Body of pancreas (tissue), 4 donors: ENCODE data around the gene TRIM28. TPM values are rescaled to one million over a fixed set of nuclear protein-coding genes. Genes with fewer than 3 reads are reported as not detected.

Experiments
- ATAC-seq: fragments of 150-250 bp; one replicate; pipeline ENCODE4 v1.9.1; 2016
- DNase-seq, 4 donors: peaks; one replicate each; pipeline ENCODE4 v3.0.0-alpha.2; 2019
- H3K27ac ChIP-seq, 4 donors: fragments of 200-600 bp; sonication (generic); 1 replicate in 3 of 4; 2 replicates in 1 of 4; pipeline versions ENCODE4 v1.5.1 to v1.6.1; 2016 to 2019; ENCODE audit warnings: mild to moderate bottlenecking in 1 of 4, mixed read lengths in 1 of 4, moderate library complexity in 1 of 4
- H3K27me3 ChIP-seq, 2 donors: fragments of 200-600 bp; sonication (generic); one replicate each; pipeline ENCODE4 v1.6.0; 2016; ENCODE audit warnings: mild to moderate bottlenecking in 1 of 2
- H3K36me3 ChIP-seq, 2 donors: fragments of 200-600 bp; sonication (generic); replicated peaks in 1 of 2; 2 replicates each; pipeline ENCODE4 v1.5.1; 2016; ENCODE audit warnings: low read depth in 2 of 2; ENCODE audit not compliant: insufficient read depth in 1 of 2
- H3K4me1 ChIP-seq: fragments of 200-600 bp; sonication (generic); one replicate; pipeline ENCODE4 v1.6.0; 2016
- H3K4me3 ChIP-seq, 2 donors: fragments of 200-600 bp; sonication (generic); 1 replicate in 1 of 2; 2 replicates in 1 of 2; pipeline ENCODE4 v1.5.1; 2016 to 2019
- H3K9me3 ChIP-seq, 3 donors: fragments of 200-600 bp; sonication (generic); 1 replicate in 2 of 3; 2 replicates in 1 of 3; pipeline ENCODE4 v1.5.1; 2016
- CTCF ChIP-seq, 7 experiments: fragments of 450-650 bp in 4 of 7; fragments of 200-600 bp in 3 of 7; sonication (generic) in 3 of 7; IDR thresholded peaks; one replicate each; pipeline ENCODE4 v1.5.1; 2016 to 2019; ENCODE audit warnings: antibody characterized with exemption in 7 of 7
- POLR2A ChIP-seq, 3 donors: fragments of 450-650 bp; IDR thresholded peaks; one replicate each; pipeline ENCODE4 v1.6.1; 2016; ENCODE audit warnings: antibody characterized with exemption in 3 of 3, mild to moderate bottlenecking in 2 of 3
- WGBS, 2 donors: methylation state at CpG; one replicate each; pipeline ENCODE4 v1.1.5; 2017; 5-methylcytosine and 5-hydroxymethylcytosine counted together
- intact Hi-C: fragments of 100-400 bp; cut with DNase I; formaldehyde crosslinking; loops from one replicate; pipeline ENCODE4 v1.15.1; 2023
- total RNA-seq, 2 donors: library from RNA; depleted of rRNA; stranded (reverse); fragments of >200 nt; gene quantifications; one replicate each; pipeline ENCODE4 v1.1.0, GENCODE V29; 2016

Gene TRIM28
- total RNA-seq, 2 donors from 2014 or later = 244 to 273 TPM

- Histone ChIP-seq H3K4me3 (peak overlapping the region in 1 of 2 donors; percentile 85), H3K36me3 (peaks cover 12 to 38% of the 10 kb centered on the region in 2 donors), H3K27me3 (no peaks in the 10 kb centered on the region), H3K27ac (peak overlapping the region in 1 of 4 donors; percentile 99), H3K4me1 (peaks cover 27% of the 10 kb centered on the region), H3K9me3 (no peaks in the 10 kb centered on the region)
- ATAC-seq (no peak), DNase-seq (no peak)
- TF ChIP-seq POLR2A (IDR thresholded peaks at IDR 0.05) (no peak), CTCF (IDR thresholded peaks at IDR 0.05) (no peak)
- WGBS, 2 donors = 6 to 14% methylated on average over 1 of the region's 1 CpG
- intact Hi-C loops = no loop called here
These were observed 2.2 kb downstream of the TRIM28 start for GRCh38 chr19:58546019-58546530.

- Histone ChIP-seq H3K9me3 (no peaks in the 10 kb centered on the region), H3K4me3 (no peak overlapping the region), H3K27me3 (no peaks in the 10 kb centered on the region), H3K4me1 (peaks cover 27% of the 10 kb centered on the region), H3K27ac (no peak overlapping the region), H3K36me3 (peaks cover 12 to 43% of the 10 kb centered on the region in 2 donors)
- 84 to 88% methylated on average over 10 to 18 of the region's 18 CpGs for whole genome bisulfite sequencing, 2 donors
- DNase-seq (no peak), ATAC-seq (no peak)
- intact Hi-C loops = no loop called here
- no peak for TF ChIP-seq POLR2A (IDR thresholded peaks at IDR 0.05)
- no peak for TF ChIP-seq CTCF (IDR thresholded peaks at IDR 0.05)
These were observed 3.8 kb downstream of the TRIM28 start for GRCh38 chr19:58547323-58548312.

- Histone ChIP-seq H3K27ac (no peak overlapping the region), H3K9me3 (no peaks in the 10 kb centered on the region), H3K27me3 (no peaks in the 10 kb centered on the region), H3K36me3 (peaks cover 12 to 43% of the 10 kb centered on the region in 2 donors), H3K4me3 (no peak overlapping the region), H3K4me1 (peaks cover 30% of the 10 kb centered on the region)
- intact Hi-C loops = no loop called here
- 91 to 92% methylated on average over 12 to 20 of the region's 20 CpGs for WGBS, 2 donors
- DNase-seq = peak in 1 of 4 donors; percentile 11
- ATAC-seq = no peak
- no peak for TF ChIP-seq CTCF (IDR thresholded peaks at IDR 0.05)
- no peak for TF ChIP-seq POLR2A (IDR thresholded peaks at IDR 0.05)
These were observed 5.2 kb downstream of the TRIM28 start for GRCh38 chr19:58548859-58549663.

DNA sequence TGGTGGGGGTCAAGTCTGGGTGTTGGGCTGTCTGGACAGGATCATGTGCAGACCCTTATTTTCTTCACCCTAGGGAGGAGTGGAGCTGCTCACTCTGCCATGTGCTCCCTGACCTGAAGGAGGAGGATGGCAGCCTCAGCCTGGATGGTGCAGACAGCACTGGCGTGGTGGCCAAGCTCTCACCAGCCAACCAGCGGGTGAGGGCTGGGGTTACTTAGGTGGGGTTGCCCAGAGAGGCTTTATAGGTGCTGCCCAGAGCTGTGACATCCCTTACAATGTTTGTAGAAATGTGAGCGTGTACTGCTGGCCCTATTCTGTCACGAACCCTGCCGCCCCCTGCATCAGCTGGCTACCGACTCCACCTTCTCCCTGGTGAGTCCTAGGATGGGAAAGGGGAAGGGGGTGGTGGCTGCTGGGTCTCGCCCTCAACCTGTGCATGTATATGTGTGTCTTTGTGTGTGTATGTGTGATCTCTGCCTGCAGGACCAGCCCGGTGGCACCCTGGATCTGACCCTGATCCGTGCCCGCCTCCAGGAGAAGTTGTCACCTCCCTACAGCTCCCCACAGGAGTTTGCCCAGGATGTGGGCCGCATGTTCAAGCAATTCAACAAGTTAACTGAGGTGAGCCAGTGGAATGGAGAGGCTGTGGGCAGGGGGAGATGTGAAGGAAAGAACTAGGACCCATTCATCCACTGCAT lies 5.9 kb downstream of the TRIM28 start:
- DNase-seq (no peak), ATAC-seq (no peak)
- Histone ChIP-seq H3K27ac (no peak overlapping the region), H3K36me3 (peaks cover 12 to 43% of the 10 kb centered on the region in 2 donors), H3K9me3 (no peaks in the 10 kb centered on the region), H3K27me3 (no peaks in the 10 kb centered on the region), H3K4me1 (peaks cover 35% of the 10 kb centered on the region), H3K4me3 (no peak overlapping the region)
- TF ChIP-seq CTCF (IDR thresholded peaks at IDR 0.05) (no peak), POLR2A (IDR thresholded peaks at IDR 0.05) (no peak)
- WGBS, 2 donors = 91 to 92% methylated on average over 9 to 11 of the region's 11 CpGs
- intact Hi-C loops = no loop called here
